Forelimb muscle (tissue), 1 donor: ENCODE results near the gene BTG3. TPM values are rescaled to one million over a fixed set of nuclear protein-coding genes. Genes with fewer than 3 reads are reported as not detected.

Experiments
- DNase-seq: peaks from one replicate; pipeline ENCODE4 v3.0.0-alpha.2; 2013; ENCODE audit warnings: low read depth
- polyA plus RNA-seq: library from polyadenylated mRNA; unstranded; fragments of 120-200 nt; gene quantifications from one replicate; pipeline ENCODE4 v1.2.1, GENCODE V29; 2013; ENCODE audit not compliant: insufficient read length

The BTG3 gene
- polyA plus RNA-seq, 1 donor: 32.2 TPM

GRCh38 chr21:17585875-17586450, 26.7 kb downstream of the BTG3 start:
- peak; percentile 40 for DNase-seq

GRCh38 chr21:17583898-17584297, 28.8 kb downstream of the BTG3 start:
- DNase-seq: no peak

GRCh38 chr21:17580319-17580718, 32.4 kb downstream of the BTG3 start:
- DNase-seq: no peak

GRCh38 chr21:17578876-17579275, 33.8 kb downstream of the BTG3 start:
- no peak for DNase-seq

GRCh38 chr21:17578162-17578561, 34.5 kb downstream of the BTG3 start:
- DNase-seq: no peak

- no peak for DNase-seq
Observed at GRCh38 chr21:17577701-17578100, 35.0 kb downstream of the BTG3 start.

GRCh38 chr21:17576080-17576835, 36.4 kb downstream of the BTG3 start:
- no peak for DNase-seq

- no peak for DNase-seq
Observed at GRCh38 chr21:17575076-17575475, 37.6 kb downstream of the BTG3 start.

GRCh38 chr21:17572431-17572830, 40.3 kb downstream of the BTG3 start:
- DNase-seq: no peak

GRCh38 chr21:17570786-17571185, 41.9 kb downstream of the BTG3 start:
- no peak for DNase-seq

GRCh38 chr21:17560377-17561025, 52.2 kb downstream of the BTG3 start:
- no peak for DNase-seq

- DNase-seq: no peak
Observed at GRCh38 chr21:17554679-17555465, 57.8 kb downstream of the BTG3 start.

- DNase-seq: no peak
Observed at GRCh38 chr21:17554120-17554519, 58.6 kb downstream of the BTG3 start.

GRCh38 chr21:17552410-17552809, 60.3 kb downstream of the BTG3 start:
- DNase-seq: no peak

GRCh38 chr21:17550671-17551308, 61.9 kb downstream of the BTG3 start:
- DNase-seq: no peak

- no peak for DNase-seq
Observed at GRCh38 chr21:17548262-17548661, 64.4 kb downstream of the BTG3 start.

- no peak for DNase-seq
Observed at GRCh38 chr21:17545007-17545406, 67.7 kb downstream of the BTG3 start.
